Fibroblast of lung (primary cell): ENCODE measurements around the gene ZNF836. TPM values are rescaled to one million over a fixed set of nuclear protein-coding genes. Genes with fewer than 3 reads are reported as not detected.

Source experiments
- DNase-seq, 2 donors: peaks; one replicate each; pipeline versions ENCODE4 v3.0.0 to v3.0.0-alpha.2; 2010; ENCODE audit warnings: low read depth in 2 of 2
- H2AFZ ChIP-seq: 2 replicates; pipeline ENCODE4 v1.5.1; 2012; ENCODE audit warnings: low read length, control low read depth, inconsistent platforms
- H3K27ac ChIP-seq: 2 replicates; pipeline ENCODE4 v1.5.1; 2011; ENCODE audit warnings: low read length, control low read depth; ENCODE audit not compliant: insufficient read depth
- H3K27me3 ChIP-seq: 2 replicates; pipeline ENCODE4 v1.5.1; 2011; ENCODE audit warnings: mild to moderate bottlenecking, low read length; ENCODE audit not compliant: control insufficient read depth, insufficient read depth
- H3K36me3 ChIP-seq: 2 replicates; pipeline ENCODE4 v1.5.1; 2011; ENCODE audit warnings: low read length; ENCODE audit not compliant: control insufficient read depth, insufficient read depth
- H3K4me1 ChIP-seq: 2 replicates; pipeline ENCODE4 v1.5.1; 2011; ENCODE audit warnings: low read length; ENCODE audit not compliant: control insufficient read depth, insufficient read depth; ENCODE audit errors: extremely low read depth
- H3K4me2 ChIP-seq: 2 replicates; pipeline ENCODE4 v1.5.1; 2011; ENCODE audit warnings: low read length, control low read depth; ENCODE audit not compliant: insufficient read depth; ENCODE audit errors: extremely low read depth
- H3K4me3 ChIP-seq, 4 experiments: fragments of 200-600 bp in 1 of 4; sonication (generic) in 1 of 4; replicated peaks in 1 of 4; 2 replicates each; pipeline ENCODE4 v1.5.1; 2011 to 2016; ENCODE audit warnings: low read length in 4 of 4, low read depth in 3 of 4, mild to moderate bottlenecking in 3 of 4, control low read depth in 2 of 4, inconsistent platforms in 1 of 4, mixed read lengths in 1 of 4; ENCODE audit not compliant: insufficient read depth in 1 of 4; ENCODE audit errors: control extremely low read depth in 1 of 4
- H3K79me2 ChIP-seq: 2 replicates; pipeline ENCODE4 v1.5.1; 2012; ENCODE audit warnings: mild to moderate bottlenecking, low read length, inconsistent platforms; ENCODE audit not compliant: control insufficient read depth, insufficient read depth
- H3K9ac ChIP-seq: 2 replicates; pipeline ENCODE4 v1.5.1; 2011; ENCODE audit warnings: mild to moderate bottlenecking, low read length, control low read depth; ENCODE audit not compliant: insufficient read depth
- H3K9me3 ChIP-seq: 2 replicates; pipeline ENCODE4 v1.5.1; 2012; ENCODE audit warnings: low read depth, low read length; ENCODE audit not compliant: control insufficient read depth, insufficient read depth
- H4K20me1 ChIP-seq: 2 replicates; pipeline ENCODE4 v1.5.1; 2011; ENCODE audit warnings: low read length; ENCODE audit not compliant: control insufficient read depth, insufficient read depth; ENCODE audit errors: extremely low read depth
- EZH2 ChIP-seq: IDR thresholded peaks from 2 replicates; pipeline ENCODE4 v1.5.1; 2012; ENCODE audit warnings: low read length, control low read depth, mild to moderate bottlenecking; ENCODE audit errors: missing control alignments
- polyA plus RNA-seq, 2 donors: library from polyadenylated mRNA; depleted of rRNA in 1 of 2; stranded (reverse) in 1 of 2; unstranded in 1 of 2; fragments of >200 nt; gene quantifications; 2 replicates each; pipeline ENCODE4 v1.2.1, GENCODE V29; 2011 to 2012; ENCODE audit warnings: missing spikeins in 1 of 2
- total RNA-seq: library from RNA; depleted of rRNA; stranded (reverse); fragments of >200 nt; gene quantifications from 2 replicates; pipeline ENCODE4 v1.2.1, GENCODE V29; 2014
- TF ChIP-seq, protein P1 (sequence below), 2 donors: IDR thresholded peaks in 1 of 2; conservative IDR thresholded peaks in 1 of 2; 1 replicate in 1 of 2; 2 replicates in 1 of 2; pipeline ENCODE4 v1.5.1; 2011 to 2012; ENCODE audit warnings: low read length in 2 of 2, control low read depth in 1 of 2, inconsistent platforms in 1 of 2, low read depth in 1 of 2, mild to moderate bottlenecking in 1 of 2

The ZNF836 gene
- total and polyA plus RNA-seq, 2 donors (not counting 1 experiment from before 2014, with no cell fraction given) = 5.9 to 13.2 TPM

GRCh38 chr19:52155596-52156359 lies 15.6 kb downstream of the ZNF836 start:
- H3K79me2 ChIP-seq = no peaks in the 10 kb centered on the region
- H3K4me1 ChIP-seq = no peaks in the 10 kb centered on the region
- no peak overlapping the region for H3K27ac ChIP-seq
- DNase-seq = no peak
- H3K4me3 ChIP-seq = no peak overlapping the region
- H3K9ac ChIP-seq = no peak overlapping the region
- H3K4me2 ChIP-seq = no peak overlapping the region
- no peaks in the 10 kb centered on the region for H3K36me3 ChIP-seq
- no peaks in the 10 kb centered on the region for H3K27me3 ChIP-seq
- H3K9me3 ChIP-seq = peaks cover 5% of the 10 kb centered on the region
- TF ChIP-seq, protein P1, sequence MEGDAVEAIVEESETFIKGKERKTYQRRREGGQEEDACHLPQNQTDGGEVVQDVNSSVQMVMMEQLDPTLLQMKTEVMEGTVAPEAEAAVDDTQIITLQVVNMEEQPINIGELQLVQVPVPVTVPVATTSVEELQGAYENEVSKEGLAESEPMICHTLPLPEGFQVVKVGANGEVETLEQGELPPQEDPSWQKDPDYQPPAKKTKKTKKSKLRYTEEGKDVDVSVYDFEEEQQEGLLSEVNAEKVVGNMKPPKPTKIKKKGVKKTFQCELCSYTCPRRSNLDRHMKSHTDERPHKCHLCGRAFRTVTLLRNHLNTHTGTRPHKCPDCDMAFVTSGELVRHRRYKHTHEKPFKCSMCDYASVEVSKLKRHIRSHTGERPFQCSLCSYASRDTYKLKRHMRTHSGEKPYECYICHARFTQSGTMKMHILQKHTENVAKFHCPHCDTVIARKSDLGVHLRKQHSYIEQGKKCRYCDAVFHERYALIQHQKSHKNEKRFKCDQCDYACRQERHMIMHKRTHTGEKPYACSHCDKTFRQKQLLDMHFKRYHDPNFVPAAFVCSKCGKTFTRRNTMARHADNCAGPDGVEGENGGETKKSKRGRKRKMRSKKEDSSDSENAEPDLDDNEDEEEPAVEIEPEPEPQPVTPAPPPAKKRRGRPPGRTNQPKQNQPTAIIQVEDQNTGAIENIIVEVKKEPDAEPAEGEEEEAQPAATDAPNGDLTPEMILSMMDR (conservative IDR thresholded peaks at IDR 0.05 in 1 of 2, IDR thresholded peaks at IDR 0.05 in 1 of 2; ENCODE audit: low read depth in 1 of 2, low read length in 2 of 2) = no peak
- no peak for TF ChIP-seq EZH2
- no peak overlapping the region for H2AFZ ChIP-seq
- H4K20me1 ChIP-seq = no peaks in the 10 kb centered on the region

DNA sequence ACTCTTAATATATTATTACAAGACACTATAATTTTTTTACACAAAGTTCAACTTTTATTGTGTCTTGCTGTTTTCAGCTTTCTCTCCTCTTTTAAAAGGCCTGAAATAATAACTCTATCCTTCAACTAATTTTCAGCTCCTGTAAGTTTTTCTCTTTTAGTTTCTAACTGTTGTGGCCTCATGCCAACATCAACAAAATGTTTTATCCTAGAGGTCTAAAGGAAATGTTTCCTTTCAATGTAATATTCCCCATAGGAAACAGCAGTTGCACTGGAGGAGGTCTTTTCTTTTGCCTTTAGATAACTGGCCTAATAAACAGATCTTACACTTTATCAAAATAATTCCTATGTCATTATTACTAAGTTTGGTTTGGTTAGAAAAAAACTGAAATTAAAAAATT lies 23.2 kb downstream of the ZNF836 start:
- Histone ChIP-seq H3K4me3 (no peak overlapping the region), H3K27me3 (no peaks in the 10 kb centered on the region), H4K20me1 (no peaks in the 10 kb centered on the region), H3K9ac (no peak overlapping the region), H3K79me2 (no peaks in the 10 kb centered on the region), H2AFZ (no peak overlapping the region), H3K36me3 (no peaks in the 10 kb centered on the region), H3K4me1 (no peaks in the 10 kb centered on the region), H3K4me2 (no peak overlapping the region), H3K9me3 (no peaks in the 10 kb centered on the region), H3K27ac (no peak overlapping the region)
- no peak for TF ChIP-seq EZH2
- TF ChIP-seq, protein P1 (conservative IDR thresholded peaks at IDR 0.05 in 1 of 2, IDR thresholded peaks at IDR 0.05 in 1 of 2; ENCODE audit: low read depth in 1 of 2, low read length in 2 of 2) = no peak
- DNase-seq = no peak

DNA sequence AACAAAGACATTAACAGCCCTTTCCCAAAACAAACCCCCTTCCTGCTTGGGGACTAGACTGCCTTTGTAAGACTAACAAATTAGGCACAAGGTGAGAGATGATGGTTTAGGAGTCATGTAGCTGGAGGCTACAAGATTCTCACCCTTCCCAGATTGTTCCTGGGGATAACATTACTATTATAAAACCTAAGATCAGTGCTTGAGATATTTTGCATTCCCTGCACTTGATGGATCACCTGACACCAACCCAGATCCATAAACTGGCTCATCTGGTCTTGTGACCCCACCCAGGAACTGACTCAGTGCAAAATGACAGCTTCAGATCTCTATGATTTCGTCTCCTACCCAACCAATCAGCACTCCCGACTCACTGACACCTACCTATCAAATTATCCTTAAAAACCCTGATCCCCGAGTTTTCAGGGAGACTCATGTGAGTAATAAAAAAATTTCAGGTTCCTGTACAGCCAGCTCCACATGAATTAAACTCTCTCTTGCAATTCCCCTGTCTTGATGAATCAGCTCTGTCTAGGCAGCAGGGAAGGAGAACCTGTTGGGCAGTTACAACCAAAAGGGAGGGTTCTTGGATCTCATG lies 29.3 kb downstream of the ZNF836 start:
- no peak overlapping the region for H3K4me2 ChIP-seq

More for the DNA sequence above, 29.3 kb downstream of the ZNF836 start:
- H4K20me1 ChIP-seq = no peaks in the 10 kb centered on the region
- H3K36me3 ChIP-seq = no peaks in the 10 kb centered on the region
- peaks cover 10% of the 10 kb centered on the region for H3K79me2 ChIP-seq
- H3K27ac ChIP-seq = no peak overlapping the region
- H3K9ac ChIP-seq = no peak overlapping the region
- H3K9me3 ChIP-seq = no peaks in the 10 kb centered on the region
- peaks cover 4% of the 10 kb centered on the region for H3K4me1 ChIP-seq
- TF ChIP-seq EZH2 = no peak
- TF ChIP-seq, protein P1 (conservative IDR thresholded peaks at IDR 0.05 in 1 of 2, IDR thresholded peaks at IDR 0.05 in 1 of 2; ENCODE audit: low read depth in 1 of 2, low read length in 2 of 2) = no peak
- no peaks in the 10 kb centered on the region for H3K27me3 ChIP-seq
- H2AFZ ChIP-seq = no peak overlapping the region
- H3K4me3 ChIP-seq = no peak overlapping the region
- DNase-seq = no peak
